ENCODE results near the gene IZUMO1.
A peak's percentile ranks its signal among the peaks of the same experiment; 100 is the strongest.
"Not testable (repeated sequence)": the region's sequence is repeated elsewhere in the genome, so short reads cannot be mapped to it uniquely, and the experiment has no call there.

Gene IZUMO1

DNA sequence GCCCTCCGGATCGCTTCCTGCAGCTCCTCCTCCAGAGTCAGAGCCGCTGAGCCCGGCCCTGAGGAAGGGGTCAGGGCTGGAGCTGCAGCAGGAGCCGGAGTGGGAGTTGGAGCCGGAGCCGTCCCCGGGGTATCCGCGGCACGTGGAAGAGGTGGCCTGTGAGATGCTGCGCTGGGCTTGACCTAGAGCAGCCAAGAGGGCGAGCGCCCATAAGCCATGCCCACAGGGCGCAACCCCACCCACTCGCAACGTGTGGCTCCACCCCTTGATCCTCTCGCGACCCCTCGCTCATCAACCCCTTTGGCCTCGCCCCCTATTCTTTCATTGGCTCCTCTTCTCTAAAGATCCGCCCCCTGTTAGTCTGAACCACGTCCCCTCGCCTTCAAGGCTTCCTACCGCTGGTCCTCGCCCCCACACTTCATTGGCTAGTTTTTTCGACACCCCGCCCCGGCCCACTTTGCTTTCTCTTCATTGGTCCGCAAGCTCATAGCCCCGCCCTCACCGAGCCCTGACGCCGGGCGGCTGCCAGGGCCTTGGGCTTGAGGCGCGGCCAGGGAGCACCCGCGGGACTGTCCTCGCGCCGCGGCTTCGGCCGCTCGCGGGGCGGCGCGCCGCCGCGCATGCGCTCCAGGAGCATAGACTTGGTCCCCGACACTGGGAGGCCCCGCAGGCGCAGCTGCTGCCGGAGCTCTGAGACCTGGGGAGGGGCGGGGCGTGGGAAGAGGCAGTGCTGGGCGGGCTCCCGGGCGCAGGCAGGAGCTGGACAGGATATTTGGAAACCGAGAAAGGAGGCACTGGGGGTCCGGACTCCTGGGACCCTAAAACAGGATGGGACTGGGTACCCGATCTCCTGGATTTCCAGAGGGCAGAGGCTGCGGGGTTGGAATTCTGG is 32.6 kb downstream of the IZUMO1 start:
- peak; percentile 100 for DNase-seq (ENCODE audit: low read depth, low spot score)

DNA sequence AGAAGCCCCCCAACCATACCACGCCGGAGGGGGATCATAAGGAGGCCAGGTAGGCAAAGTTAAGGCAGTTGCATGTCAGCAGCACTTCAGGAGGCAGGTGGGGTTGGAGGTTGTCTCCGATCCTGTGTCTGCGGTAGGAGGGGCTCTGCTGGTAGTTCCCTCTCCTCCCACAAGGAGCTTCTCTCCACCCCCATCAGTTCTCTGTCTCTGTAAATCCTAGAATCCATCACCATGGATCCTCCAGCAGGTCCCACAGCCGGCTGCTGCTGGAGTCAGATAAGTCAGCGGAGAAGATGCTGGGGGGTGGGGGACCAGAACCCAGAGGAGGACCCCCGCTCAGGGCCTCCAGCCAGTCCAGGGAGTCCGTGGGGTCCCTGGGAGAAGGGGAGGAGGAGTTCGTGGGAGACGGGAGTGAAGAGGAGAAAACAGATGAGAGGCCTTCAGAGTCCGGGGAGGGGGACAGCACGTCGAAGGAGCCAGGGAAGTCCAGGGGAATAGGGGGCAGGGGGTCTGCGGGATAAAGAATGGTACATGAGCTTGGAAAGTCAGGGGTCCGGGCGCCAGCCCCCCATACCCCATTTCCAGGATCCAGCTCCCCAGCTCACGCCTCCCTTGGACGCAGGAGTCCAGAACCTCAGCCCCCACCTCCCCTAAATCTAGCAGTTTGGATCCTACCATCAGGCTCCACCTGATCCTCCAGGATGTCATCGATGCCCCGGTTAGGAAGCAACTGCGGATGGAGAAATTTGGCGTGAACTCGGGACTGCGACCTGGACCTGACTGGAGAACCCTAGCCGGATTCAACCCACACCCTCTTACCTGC is 33.5 kb downstream of the IZUMO1 start:
- DNase-seq (ENCODE audit: low read depth, low spot score), result peak; percentile 42

DNA sequence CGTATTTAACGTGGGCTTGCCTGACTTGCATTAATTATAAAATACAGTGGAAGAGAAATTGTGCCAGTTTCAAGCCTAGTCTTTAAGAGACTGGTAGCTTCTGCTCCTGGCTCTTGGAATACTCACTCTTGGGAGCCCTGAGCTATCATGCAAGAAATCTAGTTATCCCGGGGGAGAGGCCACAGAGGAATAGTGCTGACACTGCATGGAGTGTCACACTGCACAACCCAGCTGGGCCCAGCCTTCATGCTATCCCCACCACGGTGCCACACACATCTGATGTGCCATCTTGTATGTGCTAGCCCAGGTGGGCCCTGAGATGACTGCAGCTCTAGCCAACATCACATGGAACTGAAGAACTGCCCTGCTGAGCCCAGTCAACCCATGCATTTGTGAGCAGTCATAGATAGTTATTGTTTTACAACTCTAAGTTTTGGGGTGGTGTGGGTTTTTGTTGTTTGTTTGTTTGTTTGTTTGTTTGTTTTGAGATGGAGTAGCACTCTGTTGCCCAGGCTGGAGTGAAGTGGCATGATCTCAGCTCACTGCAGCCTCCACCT is 35.5 kb downstream of the IZUMO1 start:
- DNase-seq (ENCODE audit: low read depth, low spot score), result no peak

DNA sequence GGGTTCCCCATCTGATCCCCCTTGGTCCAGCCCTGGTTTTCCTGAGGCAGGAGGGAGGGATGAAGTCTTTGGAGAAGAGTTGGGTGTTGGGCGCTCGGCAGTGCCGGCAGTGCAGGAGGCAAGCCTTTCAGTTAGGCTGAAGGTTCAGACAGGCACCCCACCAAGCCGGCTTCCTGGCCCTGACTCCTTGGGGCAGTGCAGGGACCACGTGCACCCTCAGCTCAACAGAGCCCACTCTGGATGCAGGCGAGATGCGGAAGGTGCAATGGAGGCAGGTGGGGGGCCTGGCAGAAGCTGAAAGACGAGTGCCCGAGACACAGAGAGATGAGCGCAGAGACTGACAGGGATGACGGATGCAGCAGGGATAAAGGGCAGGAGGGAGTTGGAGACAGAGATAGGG is 38.2 kb downstream of the IZUMO1 start:
- DNase-seq (ENCODE audit: low read depth, low spot score), result no peak

DNA sequence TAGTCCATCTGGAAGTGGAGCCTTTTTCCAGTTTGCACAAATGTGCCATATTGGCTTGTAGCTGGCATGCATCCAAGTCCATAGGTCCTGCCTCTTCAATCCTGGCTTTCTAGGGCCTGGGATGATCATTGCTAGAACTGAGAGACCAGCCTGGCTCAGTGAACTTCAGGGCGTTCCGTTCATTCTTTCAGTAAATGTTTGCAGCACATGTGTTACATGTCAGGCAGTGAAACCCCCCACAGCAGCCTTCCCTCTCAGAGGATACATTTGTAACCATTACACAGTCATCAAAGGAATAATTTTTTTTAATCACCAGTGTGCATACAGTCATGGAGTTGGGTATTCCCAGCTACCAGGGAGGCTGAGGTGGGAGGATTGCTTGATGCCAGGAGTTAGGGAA is 41.3 kb downstream of the IZUMO1 start:
- no peak for DNase-seq (ENCODE audit: low read depth, low spot score)

DNA sequence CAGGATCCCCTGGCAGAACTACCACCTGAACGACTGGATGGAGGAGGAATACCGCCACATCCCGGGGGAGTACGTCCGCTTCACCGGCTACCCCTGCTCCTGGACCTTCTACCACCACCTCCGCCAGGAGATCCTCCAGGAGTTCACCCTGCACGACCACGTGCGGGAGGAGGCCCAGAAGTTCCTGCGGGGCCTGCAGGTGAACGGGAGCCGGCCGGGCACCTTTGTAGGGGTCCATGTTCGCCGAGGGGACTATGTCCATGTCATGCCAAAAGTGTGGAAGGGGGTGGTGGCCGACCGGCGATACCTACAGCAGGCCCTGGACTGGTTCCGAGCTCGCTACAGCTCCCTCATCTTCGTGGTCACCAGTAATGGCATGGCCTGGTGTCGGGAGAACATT is 43.4 kb downstream of the IZUMO1 start:
- no peak for DNase-seq (ENCODE audit: low read depth, low spot score)

DNA sequence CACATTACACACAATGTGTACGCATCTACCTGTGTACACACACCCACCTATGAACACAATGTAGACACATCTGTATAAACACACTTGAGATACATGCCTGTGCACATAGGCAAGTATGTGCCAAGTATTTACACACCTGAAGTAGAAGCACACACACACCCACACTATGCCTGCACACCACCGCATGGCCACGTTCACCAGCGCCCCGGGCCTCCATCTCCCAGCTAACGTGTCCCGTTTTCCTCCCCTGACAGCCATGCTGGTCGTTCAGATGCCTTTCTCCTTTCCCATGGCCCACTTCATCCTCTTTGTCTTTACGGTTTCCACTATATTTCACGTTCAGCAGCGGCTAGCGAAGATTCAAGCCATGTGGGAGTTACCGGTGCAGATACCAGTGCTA is 44.0 kb downstream of the IZUMO1 start:
- DNase-seq (ENCODE audit: low read depth, low spot score), result no peak

DNA sequence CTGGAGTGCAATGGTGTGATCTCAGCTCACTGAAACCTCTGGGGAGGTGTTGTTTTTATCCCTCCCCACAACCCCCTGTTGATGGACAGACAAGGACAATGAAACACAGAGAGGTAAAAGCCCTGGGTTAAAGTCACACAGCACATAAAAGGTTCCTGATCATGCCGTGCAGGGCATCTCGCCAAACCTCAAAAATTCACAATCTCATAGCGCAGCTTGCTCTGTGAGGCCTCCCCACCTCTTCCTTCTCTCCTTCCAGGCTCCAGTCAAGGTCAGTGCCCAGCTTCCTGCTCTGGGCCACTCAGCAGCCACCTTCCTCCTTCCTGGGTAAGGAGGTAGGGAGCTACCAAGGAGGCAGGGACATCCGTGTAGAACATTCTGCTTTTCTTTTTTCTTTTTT is 48.7 kb downstream of the IZUMO1 start:
- DNase-seq (ENCODE audit: low read depth, low spot score), result peak; percentile 81

DNA sequence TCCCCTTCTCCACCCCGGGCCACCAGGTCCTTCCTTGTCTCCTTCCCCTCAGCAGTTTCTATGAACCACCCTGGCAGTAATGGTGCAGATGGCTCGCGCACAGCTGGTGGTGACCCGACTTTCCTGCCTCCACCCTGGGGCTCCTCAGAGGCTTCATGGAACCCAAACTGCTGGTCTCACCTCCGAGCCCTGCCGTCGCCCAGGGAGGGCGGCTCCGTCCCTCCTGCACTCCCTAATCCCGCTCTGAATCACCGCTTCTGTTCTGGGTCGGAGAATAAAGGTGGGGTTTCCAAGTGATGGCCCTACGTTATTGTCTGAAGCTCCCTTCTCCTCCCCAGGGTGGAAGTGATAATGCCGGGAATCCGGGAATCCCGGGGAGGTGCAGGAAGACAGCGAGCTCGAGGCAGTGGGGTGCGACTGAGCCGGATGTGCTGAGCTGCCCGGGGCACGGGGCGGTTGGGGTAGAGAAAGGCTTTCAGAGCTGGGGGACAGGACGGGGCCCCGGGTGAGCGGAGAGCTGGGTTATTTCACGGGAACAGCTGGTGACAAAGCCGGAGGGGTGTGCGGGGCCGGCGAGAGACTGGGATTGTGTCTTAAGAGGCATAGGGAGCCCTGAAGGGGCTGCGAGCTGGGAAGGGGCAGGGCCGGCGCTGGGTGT is 50.2 kb downstream of the IZUMO1 start:
- no peak for DNase-seq (ENCODE audit: low read depth, low spot score)

DNA sequence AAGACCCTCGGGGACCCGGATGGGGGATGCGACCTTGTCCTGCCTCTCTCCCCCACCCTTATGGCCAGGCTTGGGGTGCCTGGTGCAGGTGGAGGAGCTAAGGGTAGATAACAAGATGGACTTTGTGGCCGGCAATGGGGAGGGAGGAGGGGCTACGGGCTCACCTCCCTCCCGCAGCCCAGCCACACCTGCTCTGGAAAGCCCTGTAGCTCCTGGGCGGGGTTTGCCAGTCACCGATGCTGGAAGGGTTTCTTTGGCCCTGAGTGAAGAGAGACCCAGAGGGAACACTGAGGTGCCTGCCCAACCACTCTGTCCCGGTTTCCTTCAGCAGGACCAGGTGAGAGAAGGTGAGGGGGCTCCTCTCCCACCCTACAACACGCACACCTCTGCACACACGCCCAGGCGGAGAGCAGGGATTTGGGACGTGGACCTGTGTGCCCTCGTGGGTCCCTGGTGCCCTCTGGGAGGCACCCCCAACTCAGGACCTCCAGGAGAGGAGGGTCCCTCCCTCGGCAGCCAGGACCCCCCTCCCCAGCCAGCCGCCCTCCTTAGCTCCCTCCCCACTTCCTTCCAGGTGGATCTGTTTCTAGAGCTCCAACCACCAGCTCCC is 50.9 kb downstream of the IZUMO1 start, which contains the start of gene FUT2:
Gene FUT2, plus strand, starts transcription at position 229 of the 610 bp plus-strand sequence. CDS start 6,986 bp downstream, outside the sequence.
- no peak for DNase-seq (ENCODE audit: low read depth, low spot score)

DNA sequence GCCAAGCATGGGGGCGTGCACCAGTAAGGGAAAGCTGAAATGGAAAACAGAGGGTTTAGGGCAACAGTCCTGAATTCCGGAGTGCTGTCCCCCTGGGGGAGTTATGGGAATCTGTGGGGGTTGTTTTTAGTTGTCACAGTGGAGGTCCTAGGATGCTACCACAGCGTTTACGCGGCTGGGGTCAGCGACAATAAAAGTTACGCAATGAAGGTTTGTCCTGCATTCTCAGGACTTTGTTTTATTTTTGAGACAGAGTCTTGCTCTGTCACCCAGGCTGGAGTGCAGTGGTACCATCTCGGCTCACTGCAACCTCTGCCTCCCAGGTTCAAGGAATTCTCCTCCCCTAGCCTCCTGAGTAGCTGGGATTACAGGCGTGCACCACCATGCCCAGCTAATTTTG is 53.1 kb downstream of the IZUMO1 start:
- not testable (repeated sequence) for DNase-seq (ENCODE audit: low read depth, low spot score)
